Skeletal muscle tissue (tissue), 4 donors: ENCODE data around the gene DDX31. TPM values are rescaled to one million over a fixed set of nuclear protein-coding genes. Genes with fewer than 3 reads are reported as not detected.

ENCODE experiments used
- H3K27ac ChIP-seq: one replicate; pipeline ENCODE4 v1.7.0; 2013; ENCODE audit warnings: mild to moderate bottlenecking, low read depth, low read length, inconsistent platforms
- H3K27me3 ChIP-seq, 3 donors: one replicate each; pipeline ENCODE4 v1.7.0; 2013; ENCODE audit warnings: low read length in 3 of 3; ENCODE audit not compliant: control insufficient read depth in 3 of 3, insufficient read depth in 3 of 3
- H3K36me3 ChIP-seq, 3 donors: one replicate each; pipeline ENCODE4 v1.7.0; 2013; ENCODE audit warnings: low read length in 3 of 3; ENCODE audit not compliant: control insufficient read depth in 3 of 3, insufficient read depth in 3 of 3
- H3K4me1 ChIP-seq, 3 donors: one replicate each; pipeline ENCODE4 v1.7.0; 2013; ENCODE audit warnings: low read length in 3 of 3, mild to moderate bottlenecking in 3 of 3; ENCODE audit not compliant: control insufficient read depth in 3 of 3, insufficient read depth in 3 of 3
- H3K4me3 ChIP-seq, 3 donors: one replicate each; pipeline ENCODE4 v1.7.0; 2013; ENCODE audit warnings: low read length in 3 of 3
- H3K9ac ChIP-seq, 3 donors: one replicate each; pipeline ENCODE4 v1.7.0; 2013; ENCODE audit warnings: low read length in 3 of 3, mild to moderate bottlenecking in 3 of 3, moderate library complexity in 2 of 3, low read depth in 1 of 3
- H3K9me3 ChIP-seq, 3 donors: one replicate each; pipeline ENCODE4 v1.7.0; 2013; ENCODE audit warnings: low read length in 3 of 3; ENCODE audit not compliant: control insufficient read depth in 3 of 3
- total RNA-seq: library from RNA; depleted of rRNA; stranded (reverse); fragments of >200 nt; gene quantifications from one replicate; pipeline ENCODE4 v1.2.3, GENCODE V29; 2014
- donor health status: Osteomylitis.

Gene DDX31
- total RNA-seq, 1 donor from 2014 or later = 6.3 TPM

DNA sequence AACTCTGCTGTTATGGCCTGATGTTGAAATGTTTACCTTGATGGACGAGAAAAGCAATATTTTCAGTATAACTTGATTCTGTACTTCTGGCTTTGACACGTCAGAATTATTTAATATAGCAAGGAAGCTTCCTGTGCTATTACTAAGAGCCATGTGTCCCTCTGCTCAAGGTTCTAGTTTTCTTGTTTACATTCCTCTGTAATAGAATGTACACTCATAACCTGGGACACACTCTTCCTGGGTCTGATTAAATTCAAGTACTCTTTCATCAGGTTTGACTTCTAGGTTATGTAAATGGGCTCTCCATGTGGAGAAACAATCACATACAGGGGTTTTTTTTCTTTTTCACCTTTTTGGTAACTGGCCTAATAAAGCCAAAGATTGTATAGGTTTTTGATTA is 33.6 kb upstream of the DDX31 start:
- Histone ChIP-seq H3K4me1 (no peaks in the 10 kb centered on the region), H3K9ac (no peak overlapping the region), H3K36me3 (no peaks in the 10 kb centered on the region), H3K27ac (no peak overlapping the region), H3K9me3 (no peaks in the 10 kb centered on the region), H3K27me3 (peaks cover 6 to 13% (median 10%) of the 10 kb centered on the region in 3 donors), H3K4me3 (no peak overlapping the region)

DNA sequence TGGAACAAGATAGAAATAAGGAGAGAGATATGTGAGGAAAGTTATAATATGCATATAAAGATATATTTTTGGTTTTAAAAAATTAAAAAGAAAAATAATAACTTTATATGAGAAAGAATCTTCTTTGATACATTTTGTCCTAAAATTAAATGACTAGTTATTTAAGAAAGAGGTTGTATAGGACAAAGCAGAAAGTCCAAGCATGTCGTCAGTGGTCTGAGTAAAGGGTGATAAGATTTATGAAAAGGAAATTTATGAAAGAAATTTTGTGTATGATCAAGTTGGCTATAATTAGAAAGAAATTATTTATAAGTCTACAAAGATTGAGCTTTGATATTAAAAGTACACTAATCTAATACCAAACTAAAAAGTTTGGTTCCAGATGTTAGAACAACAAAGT is 32.5 kb upstream of the DDX31 start:
- no peak overlapping the region for H3K9ac ChIP-seq
- H3K4me1 ChIP-seq = no peaks in the 10 kb centered on the region
- H3K4me3 ChIP-seq = no peak overlapping the region
- H3K27ac ChIP-seq = no peak overlapping the region
- H3K36me3 ChIP-seq = no peaks in the 10 kb centered on the region
- peaks cover 3 to 13% (median 10%) of the 10 kb centered on the region in 3 donors for H3K27me3 ChIP-seq
- peaks cover 0 to 6% (median 3%) of the 10 kb centered on the region in 3 donors for H3K9me3 ChIP-seq

DNA sequence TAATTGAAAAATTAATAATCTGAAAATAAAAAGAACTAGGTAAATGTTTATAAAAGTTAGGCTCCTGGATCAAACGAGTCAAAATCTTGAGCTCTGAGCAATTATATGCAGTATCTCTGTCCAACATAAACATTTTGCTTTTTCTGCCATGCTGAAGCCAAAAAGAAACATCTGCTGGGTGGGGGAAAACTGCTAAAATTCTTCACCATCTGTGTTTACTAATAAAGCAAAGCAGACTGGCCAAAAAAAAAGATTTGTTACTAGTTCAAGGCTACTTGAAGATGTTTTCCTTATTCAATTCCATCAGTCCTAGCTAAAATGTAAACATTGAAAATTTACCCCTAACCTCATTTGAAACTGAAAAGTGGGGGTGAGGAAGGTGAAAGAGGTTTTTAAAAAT is 30.2 kb upstream of the DDX31 start:
- no peak overlapping the region for H3K4me3 ChIP-seq
- no peaks in the 10 kb centered on the region for H3K4me1 ChIP-seq
- no peaks in the 10 kb centered on the region for H3K27me3 ChIP-seq
- peaks cover 0 to 14% (median 3%) of the 10 kb centered on the region in 3 donors for H3K9me3 ChIP-seq
- H3K9ac ChIP-seq = no peak overlapping the region
- no peak overlapping the region for H3K27ac ChIP-seq
- no peaks in the 10 kb centered on the region for H3K36me3 ChIP-seq

DNA sequence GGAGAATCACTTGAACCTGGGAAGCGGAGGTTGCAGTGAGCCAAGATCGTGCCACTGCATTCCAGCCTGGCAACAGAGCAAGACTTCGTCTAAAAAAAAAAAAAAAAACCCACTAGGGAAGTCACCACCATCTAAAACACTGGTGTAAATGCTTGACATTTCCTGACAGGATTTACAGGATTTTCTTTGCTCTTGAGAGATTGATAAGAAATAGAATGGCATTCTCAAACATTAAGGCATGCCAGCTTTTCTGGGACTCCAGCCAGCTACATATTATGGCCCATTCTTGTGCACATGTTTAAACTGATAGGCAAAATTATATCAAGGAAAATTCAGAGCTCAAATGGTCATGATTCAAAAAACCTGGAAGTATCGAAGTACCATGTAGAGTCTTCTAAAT is 29.2 kb upstream of the DDX31 start:
- peaks cover 0 to 14% (median 3%) of the 10 kb centered on the region in 3 donors for H3K9me3 ChIP-seq
- H3K27me3 ChIP-seq = no peaks in the 10 kb centered on the region
- no peak overlapping the region for H3K27ac ChIP-seq
- H3K9ac ChIP-seq = no peak overlapping the region
- H3K4me1 ChIP-seq = no peaks in the 10 kb centered on the region
- no peak overlapping the region for H3K4me3 ChIP-seq
- H3K36me3 ChIP-seq = no peaks in the 10 kb centered on the region

DNA sequence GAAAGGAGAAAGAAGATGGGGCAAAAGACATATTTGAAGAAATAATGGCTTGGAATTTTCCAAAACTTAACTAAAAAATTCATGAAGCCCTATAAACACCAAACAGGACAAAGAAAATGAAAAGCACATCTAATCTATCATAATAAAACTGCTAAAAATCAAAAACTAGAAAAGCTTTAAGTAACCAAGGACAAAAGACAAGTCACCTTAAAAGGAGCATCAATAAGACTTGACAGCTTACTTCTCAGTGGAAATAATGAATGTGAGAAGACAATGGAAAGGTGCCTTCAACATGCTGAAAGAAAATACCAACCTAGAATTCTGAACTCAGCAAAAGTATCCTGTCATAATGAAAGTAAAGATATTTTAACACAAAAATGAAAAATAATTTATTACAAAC is 27.4 kb upstream of the DDX31 start:
- no peaks in the 10 kb centered on the region for H3K27me3 ChIP-seq
- no peak overlapping the region for H3K4me3 ChIP-seq
- peaks cover 0 to 14% (median 3%) of the 10 kb centered on the region in 3 donors for H3K9me3 ChIP-seq
- no peak overlapping the region for H3K27ac ChIP-seq
- no peaks in the 10 kb centered on the region for H3K36me3 ChIP-seq
- H3K4me1 ChIP-seq = no peaks in the 10 kb centered on the region
- H3K9ac ChIP-seq = no peak overlapping the region

DNA sequence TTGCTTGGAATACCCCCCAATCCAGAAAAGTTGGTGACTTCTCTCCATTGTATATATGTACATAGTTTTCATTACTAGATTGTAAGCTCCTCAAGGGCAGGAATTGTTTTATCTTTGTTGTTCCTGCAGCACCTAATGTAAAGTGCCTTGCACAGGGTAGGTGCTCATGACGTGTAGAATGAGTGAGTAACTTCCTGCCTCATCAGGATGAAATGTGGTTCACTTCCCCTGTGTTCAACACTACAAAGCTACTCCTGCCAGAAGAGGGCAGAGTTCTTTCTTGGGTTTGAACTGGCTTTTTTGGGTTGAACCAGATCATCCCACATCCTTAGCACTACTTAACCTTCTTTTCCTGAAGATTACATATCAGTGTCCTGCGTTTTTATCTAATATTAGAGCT is 24.4 kb upstream of the DDX31 start:
- no peak overlapping the region for H3K4me3 ChIP-seq
- H3K27ac ChIP-seq = no peak overlapping the region
- no peak overlapping the region for H3K9ac ChIP-seq
- H3K9me3 ChIP-seq = peaks cover 0 to 14% (median 3%) of the 10 kb centered on the region in 3 donors
- H3K4me1 ChIP-seq = no peaks in the 10 kb centered on the region
- peaks cover 13 to 16% (median 15%) of the 10 kb centered on the region in 3 donors for H3K36me3 ChIP-seq
- no peaks in the 10 kb centered on the region for H3K27me3 ChIP-seq

DNA sequence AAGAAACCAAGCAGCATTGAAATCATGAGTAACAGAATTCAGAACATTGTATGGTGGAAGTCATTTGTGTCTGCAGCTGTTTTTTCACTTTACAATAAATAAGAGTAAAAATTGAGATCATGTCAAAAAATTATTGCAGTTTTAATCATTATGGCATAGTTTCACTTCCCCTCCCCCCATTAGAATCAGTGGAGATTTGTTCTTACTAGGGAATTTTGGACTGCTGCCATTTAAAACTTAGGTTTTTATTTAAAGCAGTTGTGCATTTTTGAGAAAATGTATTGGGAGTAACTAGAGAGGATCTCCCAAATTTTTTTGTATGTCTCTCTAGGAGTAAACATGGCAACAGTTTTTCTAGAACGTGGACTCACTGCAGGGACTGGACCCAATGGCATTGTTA is 20.9 kb upstream of the DDX31 start:
- no peaks in the 10 kb centered on the region for H3K9me3 ChIP-seq
- no peak overlapping the region for H3K27ac ChIP-seq
- no peaks in the 10 kb centered on the region for H3K27me3 ChIP-seq
- H3K36me3 ChIP-seq = peaks cover 17 to 37% (median 37%) of the 10 kb centered on the region in 3 donors
- H3K9ac ChIP-seq = no peak overlapping the region
- H3K4me1 ChIP-seq = no peaks in the 10 kb centered on the region
- no peak overlapping the region for H3K4me3 ChIP-seq

DNA sequence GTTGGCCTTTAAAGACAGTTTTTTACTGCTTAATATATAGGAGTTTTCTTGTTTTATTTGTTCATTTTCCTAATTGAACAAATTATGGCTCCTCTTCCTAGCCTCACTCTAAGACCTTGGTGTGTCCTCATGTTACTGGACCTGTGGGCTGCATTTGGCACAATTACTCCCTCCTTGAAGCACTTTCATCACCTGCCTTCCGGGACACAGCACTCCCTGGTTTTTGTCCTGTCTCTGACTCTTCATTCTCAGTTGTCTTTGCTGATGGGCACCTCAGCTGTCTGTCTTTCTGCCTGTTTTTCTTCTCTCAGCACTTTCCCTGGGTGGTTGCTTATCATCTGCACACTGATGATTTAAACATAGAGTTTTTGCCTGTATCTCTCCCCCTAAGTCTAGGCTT is 14.1 kb upstream of the DDX31 start:
- Histone ChIP-seq H3K4me3 (no peak overlapping the region), H3K4me1 (no peaks in the 10 kb centered on the region), H3K36me3 (peaks cover 24 to 60% (median 38%) of the 10 kb centered on the region in 3 donors), H3K9ac (no peak overlapping the region), H3K27ac (no peak overlapping the region), H3K9me3 (no peaks in the 10 kb centered on the region), H3K27me3 (no peaks in the 10 kb centered on the region)

DNA sequence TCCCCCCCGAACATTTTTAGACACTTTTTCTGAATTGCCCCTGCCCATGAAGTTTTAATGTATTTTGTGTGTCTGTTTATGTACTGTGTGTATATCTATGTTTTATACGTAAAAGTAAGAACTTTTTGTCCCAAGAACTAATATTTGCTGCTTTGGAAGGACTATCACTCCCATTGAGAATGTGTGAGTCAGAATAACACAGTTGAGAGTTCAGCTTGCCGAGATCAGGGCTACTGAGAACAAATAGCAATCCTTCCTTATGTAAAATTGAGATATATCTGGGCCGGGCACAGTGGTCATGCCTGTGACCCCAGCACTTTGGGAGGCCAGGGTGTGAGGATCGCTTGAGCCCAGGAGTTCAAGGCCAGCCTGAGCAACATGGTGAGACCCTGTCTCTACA is 11.8 kb upstream of the DDX31 start:
- H3K27me3 ChIP-seq = no peaks in the 10 kb centered on the region
- H3K9ac ChIP-seq = no peak overlapping the region
- no peak overlapping the region for H3K27ac ChIP-seq
- H3K36me3 ChIP-seq = peaks cover 32 to 57% (median 33%) of the 10 kb centered on the region in 3 donors
- no peaks in the 10 kb centered on the region for H3K4me1 ChIP-seq
- H3K4me3 ChIP-seq = no peak overlapping the region
- no peaks in the 10 kb centered on the region for H3K9me3 ChIP-seq

DNA sequence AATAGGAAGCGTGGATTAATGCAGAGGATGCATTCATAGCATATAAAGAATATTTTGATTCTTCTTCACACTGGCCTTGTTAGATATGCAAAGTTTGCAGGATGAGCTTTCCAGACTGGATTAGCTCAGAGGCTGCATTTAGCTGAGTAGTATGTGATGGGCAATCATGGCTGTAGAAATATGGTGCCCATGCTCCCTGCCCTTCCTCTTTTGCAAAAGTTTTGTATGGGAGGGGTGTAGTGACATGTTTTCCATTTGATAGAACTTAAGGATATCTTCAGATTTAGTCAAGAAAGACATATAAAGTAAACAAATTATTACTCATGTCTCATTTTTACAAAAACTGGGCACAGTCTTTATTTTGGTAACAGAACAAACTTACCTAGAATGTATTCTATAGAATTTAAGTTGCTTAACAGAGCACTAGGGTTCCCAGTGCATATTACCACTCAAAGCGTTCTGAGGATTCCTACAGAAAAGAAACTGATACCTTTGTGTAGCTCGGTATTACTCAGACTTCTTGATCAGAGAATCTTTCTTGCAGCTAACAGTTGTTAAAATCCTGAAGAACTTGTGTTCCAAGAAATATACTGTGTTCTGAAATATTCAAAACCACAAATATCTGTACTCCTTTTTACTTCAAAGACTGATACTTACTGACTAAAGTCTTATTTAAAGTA is 10.3 kb upstream of the DDX31 start:
- H3K27me3 ChIP-seq = no peaks in the 10 kb centered on the region
- peaks cover 0 to 6% (median 0%) of the 10 kb centered on the region in 3 donors for H3K4me1 ChIP-seq
- no peaks in the 10 kb centered on the region for H3K9me3 ChIP-seq
- no peak overlapping the region for H3K27ac ChIP-seq
- no peak overlapping the region for H3K9ac ChIP-seq
- peaks cover 27 to 45% (median 31%) of the 10 kb centered on the region in 3 donors for H3K36me3 ChIP-seq
- no peak overlapping the region for H3K4me3 ChIP-seq
